Spleen (tissue), 11 donors: ENCODE results near the gene BROX. TPM values are rescaled to one million over a fixed set of nuclear protein-coding genes. Genes with fewer than 3 reads are reported as not detected.

Source experiments
- DNase-seq: peaks from one replicate; pipeline ENCODE4 v3.0.0-alpha.2; 2020
- H3K27ac ChIP-seq, 8 donors: fragments of 200-600 bp; sonication (generic) in 7 of 8; 1 replicate in 4 of 8; 2 replicates in 4 of 8; pipeline versions ENCODE4 v1.5.0 to v1.8.0; 2016 to 2021; ENCODE audit warnings: inconsistent platforms in 4 of 8, mild to moderate bottlenecking in 4 of 8, moderate library complexity in 1 of 8
- H3K27me3 ChIP-seq, 7 donors: fragments of 200-600 bp; sonication (generic) in 6 of 7; replicated peaks in 1 of 7; 1 replicate in 4 of 7; 2 replicates in 3 of 7; pipeline versions ENCODE4 v1.5.0 to v1.8.0; 2016 to 2021; ENCODE audit warnings: inconsistent platforms in 3 of 7, mild to moderate bottlenecking in 1 of 7
- H3K36me3 ChIP-seq, 6 donors: fragments of 200-600 bp; sonication (generic) in 5 of 6; 1 replicate in 4 of 6; 2 replicates in 2 of 6; pipeline versions ENCODE4 v1.5.0 to v1.8.0; 2016 to 2021; ENCODE audit warnings: inconsistent platforms in 2 of 6
- H3K4me1 ChIP-seq, 6 donors: fragments of 200-600 bp; sonication (generic) in 5 of 6; 1 replicate in 3 of 6; 2 replicates in 3 of 6; pipeline versions ENCODE4 v1.5.0 to v1.8.0; 2016 to 2021; ENCODE audit warnings: inconsistent platforms in 3 of 6
- H3K4me3 ChIP-seq, 8 donors: fragments of 200-600 bp; sonication (generic) in 7 of 8; 1 replicate in 4 of 8; 2 replicates in 4 of 8; pipeline versions ENCODE4 v1.5.0 to v1.8.0; 2016 to 2021; ENCODE audit warnings: inconsistent platforms in 4 of 8, mild to moderate bottlenecking in 4 of 8, moderate library complexity in 2 of 8
- H3K9me3 ChIP-seq, 8 donors: fragments of 200-600 bp; sonication (generic) in 7 of 8; 1 replicate in 4 of 8; 2 replicates in 4 of 8; pipeline versions ENCODE4 v1.5.0 to v1.8.0; 2016 to 2021; ENCODE audit warnings: inconsistent platforms in 4 of 8
- CTCF ChIP-seq, 11 experiments: fragments of 200-600 bp in 7 of 11; fragments of 450-650 bp in 4 of 11; sonication (generic) in 4 of 11; IDR thresholded peaks in 8 of 11; conservative IDR thresholded peaks in 3 of 11; 1 replicate in 7 of 11; 2 replicates in 4 of 11; pipeline versions ENCODE4 v1.4.0 to v1.8.0; 2016 to 2021; ENCODE audit warnings: antibody characterized with exemption in 11 of 11, inconsistent platforms in 4 of 11, mild to moderate bottlenecking in 1 of 11
- POLR2A ChIP-seq, 3 donors: fragments of 450-650 bp; IDR thresholded peaks; one replicate each; pipeline ENCODE4 v1.5.1; 2017; ENCODE audit warnings: antibody characterized with exemption in 3 of 3, mild to moderate bottlenecking in 1 of 3
- POLR2AphosphoS5 ChIP-seq, 3 donors: sonication (generic); formaldehyde crosslinking; IDR thresholded peaks; one replicate each; pipeline ENCODE4 v1.5.1; 2017; ENCODE audit warnings: antibody characterized with exemption in 3 of 3
- WGBS, 5 donors: extraction: QIAGEN DNeasy Blood & Tissue Kit in 3 of 5; methylation state at CpG; one replicate each; pipeline versions ENCODE4 v1.1.5 to v1.1.7; 2013 to 2018; 5-methylcytosine and 5-hydroxymethylcytosine counted together
- intact Hi-C: fragments of 100-400 bp; cut with DNase I; formaldehyde crosslinking; loops from one replicate; pipeline ENCODE4 v1.15.0; 2023; ENCODE audit warnings: low total_unique reads
- polyA plus RNA-seq, 3 donors: library from polyadenylated mRNA; stranded (reverse); fragments of 200-250 nt; gene quantifications; one replicate each; pipeline ENCODE4 v1.2.1, GENCODE V29; 2013
- total RNA-seq, 7 donors: library from RNA; depleted of rRNA in 3 of 7; stranded (reverse); fragments of >200 nt in 3 of 7; fragmentation: NEBNext Ultra II Directional in 4 of 7; extraction: Animal tissue kit (Norgen Biotek cat#: 25700) in 4 of 7; gene quantifications; one replicate each; pipeline versions ENCODE4 v1.1.0 to v1.2.1, GENCODE V29; 2016 to 2021
- donor health status: healthy with polysubstance abuse.
- donor health status: DM: no; HTN: no; CAD: no; lungs with moderate emphysema.
- donor health status: DM: no; HTN: no; CAD: no.
- donor health status: Bipolar disorder and iron deficiency.
- donor health status: healthy.
- donor health status: DM: no; HTN: no; CAD: no.
- donor health status: DM: yes; HTN: yes; CAD: no.

BROX gene
- total and polyA plus RNA-seq, 10 donors = 18.5 to 76.6 (median 47.6) TPM

GRCh38 chr1:222706815-222707214 is 5.5 kb upstream of the BROX start:
- TF ChIP-seq POLR2A (IDR thresholded peaks at IDR 0.05) = no peak
- TF ChIP-seq CTCF (IDR thresholded peaks at IDR 0.05 in 8 of 11, conservative IDR thresholded peaks at IDR 0.05 in 3 of 11) = peak in 1 of 11 experiments; percentile 7
- DNase-seq = no peak
- no peak overlapping the region for H3K27ac ChIP-seq
- intact Hi-C loops = no loop called here
- H3K9me3 ChIP-seq = peaks cover 0 to 6% (median 0%) of the 10 kb centered on the region in 8 donors
- H3K4me1 ChIP-seq = peaks cover 13 to 67% (median 31%) of the 10 kb centered on the region in 6 donors
- H3K36me3 ChIP-seq = peaks cover 0 to 43% (median 12%) of the 10 kb centered on the region in 6 donors
- no peaks in the 10 kb centered on the region for H3K27me3 ChIP-seq
- WGBS, 5 donors = 69 to 97% (median 72%) methylated on average over 4 of the region's 4 CpGs
- no peak overlapping the region for H3K4me3 ChIP-seq

- no peak for DNase-seq
- TF ChIP-seq POLR2AphosphoS5 (IDR thresholded peaks at IDR 0.05) (no peak), CTCF (IDR thresholded peaks at IDR 0.05 in 8 of 11, conservative IDR thresholded peaks at IDR 0.05 in 3 of 11) (no peak), POLR2A (IDR thresholded peaks at IDR 0.05) (no peak)
- Histone ChIP-seq H3K27me3 (no peaks in the 10 kb centered on the region), H3K4me1 (peaks cover 22 to 74% (median 41%) of the 10 kb centered on the region in 6 donors), H3K4me3 (peak overlapping the region in 1 of 8 donors; percentile 92), H3K36me3 (peaks cover 0 to 25% (median under 1%) of the 10 kb centered on the region in 6 donors), H3K27ac (peak overlapping the region in 4 of 8 donors; percentile 20 to 99 (median 96)), H3K9me3 (no peaks in the 10 kb centered on the region)
- WGBS, 5 donors = 76 to 88% (median 84%) methylated on average over 5 of the region's 5 CpGs
- intact Hi-C loops = no loop called here
Measured at GRCh38 chr1:222709700-222710153, 2.6 kb upstream of the BROX start.

GRCh38 chr1:222711319-222712252 is 778 bp upstream of the BROX start:
- no peaks in the 10 kb centered on the region for H3K27me3 ChIP-seq
- peaks cover 0 to 39% (median 14%) of the 10 kb centered on the region in 6 donors for H3K36me3 ChIP-seq
- intact Hi-C loops = no loop called here
- peak overlapping the region; percentile 92 to 99 (median 98) for H3K27ac ChIP-seq
- 0 to 1% (median 0%) methylated on average over 40 to 42 of the region's 42 CpGs for WGBS, 5 donors
- peaks cover 23 to 79% (median 53%) of the 10 kb centered on the region in 6 donors for H3K4me1 ChIP-seq
- TF ChIP-seq CTCF (IDR thresholded peaks at IDR 0.05 in 8 of 11, conservative IDR thresholded peaks at IDR 0.05 in 3 of 11) = no peak
- peak in 2 of 3 donors; percentile 64 to 67 for TF ChIP-seq POLR2AphosphoS5 (IDR thresholded peaks at IDR 0.05)
- no peak for TF ChIP-seq POLR2A (IDR thresholded peaks at IDR 0.05)
- peak; percentile 90 for DNase-seq
- no peaks in the 10 kb centered on the region for H3K9me3 ChIP-seq
- H3K4me3 ChIP-seq = peak overlapping the region; percentile 85 to 98 (median 94)
